ENCODE measurements around the gene CAMSAP1. TPM values are rescaled to one million over a fixed set of nuclear protein-coding genes. Genes with fewer than 3 reads are reported as not detected.
"Not testable (repeated sequence)": the region's sequence is repeated elsewhere in the genome, so short reads cannot be mapped to it uniquely, and the experiment has no call there.

The CAMSAP1 gene
- total RNA-seq, 4 donors from 2014 or later: 15.6 to 61.2 (median 43.2) TPM

- Histone ChIP-seq H3K4me1 (no peaks in the 10 kb centered on the region), H3K4me3 (no peak overlapping the region), H3K9me3 (peaks cover 0 to 51% of the 10 kb centered on the region in 2 donors), H3K27me3 (no peaks in the 10 kb centered on the region), H3K27ac (no peak overlapping the region), H3K36me3 (no peaks in the 10 kb centered on the region)
- intact Hi-C loops (cut with DNase I; ENCODE audit: low total_unique reads): no loop called here
- TF ChIP-seq POLR2A (IDR thresholded peaks at IDR 0.05): no peak
- TF ChIP-seq CTCF (IDR thresholded peaks at IDR 0.05): no peak
- no peak for DNase-seq
Measured at GRCh38 chr9:135914921-135915320, 7.6 kb upstream of the CAMSAP1 start.

- H3K27me3 ChIP-seq; H3K4me1 ChIP-seq; DNase-seq; H3K36me3 ChIP-seq; H3K4me3 ChIP-seq; intact Hi-C loops (cut with DNase I; ENCODE audit: low total_unique reads); H3K27ac ChIP-seq: not testable (repeated sequence)
- peaks cover 0 to 28% of the 10 kb centered on the region in 2 donors for H3K9me3 ChIP-seq
Measured at GRCh38 chr9:135911233-135911632, 3.9 kb upstream of the CAMSAP1 start.

GRCh38 chr9:135910757-135911156 lies 3.4 kb upstream of the CAMSAP1 start:
- intact Hi-C loops (cut with DNase I; ENCODE audit: low total_unique reads): no loop called here
- peaks cover 0 to under 1% of the 10 kb centered on the region in 2 donors for H3K4me1 ChIP-seq
- peaks cover 0 to 23% of the 10 kb centered on the region in 2 donors for H3K9me3 ChIP-seq
- H3K4me3 ChIP-seq: no peak overlapping the region
- no peak for TF ChIP-seq CTCF (IDR thresholded peaks at IDR 0.05)
- TF ChIP-seq POLR2A (IDR thresholded peaks at IDR 0.05): no peak
- no peak for DNase-seq
- no peaks in the 10 kb centered on the region for H3K27me3 ChIP-seq
- H3K27ac ChIP-seq: no peak overlapping the region
- H3K36me3 ChIP-seq: no peaks in the 10 kb centered on the region

- intact Hi-C loops (cut with DNase I; ENCODE audit: low total_unique reads): no loop called here
Measured at GRCh38 chr9:135910216-135910615, 2.9 kb upstream of the CAMSAP1 start.

GRCh38 chr9:135909371-135909770 lies 2.0 kb upstream of the CAMSAP1 start:
- Histone ChIP-seq H3K4me3 (no peak overlapping the region), H3K27ac (no peak overlapping the region), H3K4me1 (peaks cover 0 to 8% of the 10 kb centered on the region in 2 donors), H3K36me3 (no peaks in the 10 kb centered on the region), H3K27me3 (no peaks in the 10 kb centered on the region), H3K9me3 (peaks cover 0 to 11% of the 10 kb centered on the region in 2 donors)
- DNase-seq: no peak
- intact Hi-C loops (cut with DNase I; ENCODE audit: low total_unique reads): no loop called here
- TF ChIP-seq POLR2A (IDR thresholded peaks at IDR 0.05) (no peak), CTCF (IDR thresholded peaks at IDR 0.05) (no peak)

More at GRCh38 chr9:135910216-135910615, 2.9 kb upstream of the CAMSAP1 start:
- Histone ChIP-seq H3K4me3 (no peak overlapping the region), H3K36me3 (no peaks in the 10 kb centered on the region), H3K9me3 (peaks cover 0 to 19% of the 10 kb centered on the region in 2 donors), H3K4me1 (peaks cover 0 to 6% of the 10 kb centered on the region in 2 donors), H3K27me3 (no peaks in the 10 kb centered on the region), H3K27ac (no peak overlapping the region)
- no peak for DNase-seq
- TF ChIP-seq POLR2A (IDR thresholded peaks at IDR 0.05) (no peak), CTCF (IDR thresholded peaks at IDR 0.05) (no peak)

GRCh38 chr9:135908754-135909204 lies 1.4 kb upstream of the CAMSAP1 start:
- Histone ChIP-seq H3K27me3 (no peaks in the 10 kb centered on the region), H3K9me3 (peaks cover 0 to 6% of the 10 kb centered on the region in 2 donors), H3K27ac (no peak overlapping the region), H3K36me3 (no peaks in the 10 kb centered on the region), H3K4me1 (peaks cover 0 to 8% of the 10 kb centered on the region in 2 donors), H3K4me3 (peak overlapping the region in 1 of 2 donors; percentile 84)
- DNase-seq: no peak
- intact Hi-C loops (cut with DNase I; ENCODE audit: low total_unique reads): no loop called here
- TF ChIP-seq CTCF (IDR thresholded peaks at IDR 0.05): no peak
- no peak for TF ChIP-seq POLR2A (IDR thresholded peaks at IDR 0.05)
